Lower leg skin (tissue), 3 donors: ENCODE data around the gene C1orf50.

ENCODE experiments used
- POLR2A ChIP-seq, 2 donors: fragments of 450-650 bp; IDR thresholded peaks; one replicate each; pipeline ENCODE4 v1.6.1; 2016 to 2017; ENCODE audit warnings: antibody characterized with exemption in 2 of 2, mild to moderate bottlenecking in 1 of 2, moderate library complexity in 1 of 2
- TF ChIP-seq, protein P1 (sequence below), 3 donors: fragments of 450-650 bp; IDR thresholded peaks; one replicate each; pipeline ENCODE4 v1.5.1; 2016; ENCODE audit warnings: antibody characterized with exemption in 3 of 3, mild to moderate bottlenecking in 3 of 3, moderate library complexity in 2 of 3

GRCh38 chr1:42766741-42767509, at the start of gene C1orf50, which contains the start of gene P3H1:
- TF ChIP-seq, protein P1, sequence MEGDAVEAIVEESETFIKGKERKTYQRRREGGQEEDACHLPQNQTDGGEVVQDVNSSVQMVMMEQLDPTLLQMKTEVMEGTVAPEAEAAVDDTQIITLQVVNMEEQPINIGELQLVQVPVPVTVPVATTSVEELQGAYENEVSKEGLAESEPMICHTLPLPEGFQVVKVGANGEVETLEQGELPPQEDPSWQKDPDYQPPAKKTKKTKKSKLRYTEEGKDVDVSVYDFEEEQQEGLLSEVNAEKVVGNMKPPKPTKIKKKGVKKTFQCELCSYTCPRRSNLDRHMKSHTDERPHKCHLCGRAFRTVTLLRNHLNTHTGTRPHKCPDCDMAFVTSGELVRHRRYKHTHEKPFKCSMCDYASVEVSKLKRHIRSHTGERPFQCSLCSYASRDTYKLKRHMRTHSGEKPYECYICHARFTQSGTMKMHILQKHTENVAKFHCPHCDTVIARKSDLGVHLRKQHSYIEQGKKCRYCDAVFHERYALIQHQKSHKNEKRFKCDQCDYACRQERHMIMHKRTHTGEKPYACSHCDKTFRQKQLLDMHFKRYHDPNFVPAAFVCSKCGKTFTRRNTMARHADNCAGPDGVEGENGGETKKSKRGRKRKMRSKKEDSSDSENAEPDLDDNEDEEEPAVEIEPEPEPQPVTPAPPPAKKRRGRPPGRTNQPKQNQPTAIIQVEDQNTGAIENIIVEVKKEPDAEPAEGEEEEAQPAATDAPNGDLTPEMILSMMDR (IDR thresholded peaks at IDR 0.05), result no peak
- TF ChIP-seq POLR2A (IDR thresholded peaks at IDR 0.05), result peak in 1 of 2 donors; percentile 85
